CD4-positive, alpha-beta T cell treated with Interleukin-15 for 4 hours (primary cell): Measurements from ENCODE around the gene SORT1.
"Not testable (repeated sequence)": the region's sequence is repeated elsewhere in the genome, so short reads cannot be mapped to it uniquely, and the experiment has no call there.

Experiments used
- DNase-seq: peaks from one replicate; pipeline ENCODE4 v3.0.0-alpha.2; 2020; ENCODE audit warnings: low spot score

The SORT1 gene

DNA sequence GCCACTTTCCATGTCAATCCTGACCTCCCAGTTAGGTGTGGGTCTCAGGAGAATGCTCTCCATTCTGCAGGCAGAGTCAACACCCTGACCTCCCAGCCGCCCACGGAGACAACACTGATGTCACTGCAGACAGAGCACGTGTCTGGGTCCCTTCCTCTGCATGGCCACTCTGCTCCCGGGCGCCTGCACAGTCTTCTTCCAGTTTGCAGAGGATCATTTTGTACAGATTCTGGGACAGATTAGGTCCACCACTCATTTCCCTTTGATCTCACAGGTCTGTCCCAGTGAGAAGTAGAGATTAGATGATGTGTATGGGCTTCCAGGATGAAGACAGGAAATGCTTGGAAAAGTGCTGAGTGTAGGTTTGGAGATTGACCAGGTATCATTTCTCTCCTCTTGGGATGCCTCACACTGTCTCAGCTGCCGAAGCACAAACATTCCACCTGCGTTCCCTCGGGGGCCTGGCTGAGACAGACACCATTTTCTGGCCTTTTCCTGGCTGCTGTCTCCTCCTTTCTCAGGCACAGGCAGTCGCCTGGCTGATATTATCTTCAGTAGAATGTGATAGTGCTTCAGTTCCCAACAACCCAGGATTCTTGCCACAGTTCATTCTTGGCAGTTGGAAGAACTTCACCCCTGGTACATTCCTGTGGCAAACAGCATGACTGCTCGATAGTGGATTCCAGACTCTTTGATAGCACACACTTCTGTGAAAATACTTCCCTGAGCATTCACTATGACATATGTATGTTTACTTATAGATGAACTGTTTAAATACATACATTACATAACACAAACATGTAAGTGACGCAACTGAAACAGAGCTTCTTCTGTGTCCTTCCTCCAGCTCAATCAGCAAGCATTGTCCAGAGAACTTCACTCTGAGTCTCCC, 98.8 kb downstream of the SORT1 start:
- DNase-seq, result no peak

DNA sequence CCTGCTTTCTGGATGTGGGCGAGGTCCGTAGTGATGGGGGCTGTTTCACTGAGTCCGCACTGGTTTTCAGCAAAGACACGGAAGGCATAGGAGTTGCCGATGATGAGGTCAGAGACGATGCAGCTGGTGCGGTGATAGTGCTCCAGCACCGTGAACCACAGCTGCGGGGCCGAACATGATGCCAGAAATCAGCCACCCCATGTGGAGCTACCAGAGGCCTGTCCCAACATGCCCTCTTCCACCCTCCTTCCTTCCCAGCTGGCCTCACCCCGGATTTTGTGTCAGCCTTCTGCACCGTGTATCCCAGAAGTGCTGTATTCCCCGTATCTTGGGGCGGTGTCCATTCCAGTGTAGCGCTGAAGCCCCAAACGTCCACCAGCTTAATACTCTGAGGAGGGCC, 100.9 kb downstream of the SORT1 start:
- no peak for DNase-seq

DNA sequence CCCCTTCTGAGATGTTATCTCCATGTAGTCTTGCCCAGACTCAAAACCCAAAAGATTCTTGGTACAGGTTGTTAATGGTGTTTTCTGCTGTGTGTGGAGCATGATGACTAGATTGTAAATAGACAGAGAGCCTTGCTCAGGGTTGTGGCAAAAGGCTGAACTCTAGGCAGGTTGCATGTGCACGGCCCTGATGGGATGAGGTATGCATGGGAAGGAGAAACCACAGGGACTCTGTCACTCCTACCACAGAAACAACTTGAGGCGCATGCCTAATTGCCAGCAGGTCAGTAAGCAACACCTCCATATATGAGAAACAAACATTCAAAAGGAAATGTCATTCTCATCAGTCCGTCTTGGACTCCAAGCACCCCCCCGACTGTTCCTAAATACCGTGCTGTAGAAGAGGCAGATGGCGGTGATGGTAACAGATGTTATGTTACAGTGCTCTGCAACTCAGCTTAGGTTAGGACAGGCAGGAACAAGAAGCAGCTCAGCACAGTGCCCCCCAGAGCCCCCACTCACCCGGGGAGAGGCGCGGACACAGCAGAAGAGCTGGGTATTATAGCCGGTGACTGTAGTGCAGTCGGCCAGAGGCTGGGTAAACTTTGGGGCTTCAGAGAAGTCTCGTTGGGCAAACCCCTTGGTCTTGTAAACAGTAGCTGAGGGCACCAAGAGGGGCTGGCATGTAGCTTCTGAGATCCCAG, 101.9 kb downstream of the SORT1 start:
- DNase-seq, result no peak

DNA sequence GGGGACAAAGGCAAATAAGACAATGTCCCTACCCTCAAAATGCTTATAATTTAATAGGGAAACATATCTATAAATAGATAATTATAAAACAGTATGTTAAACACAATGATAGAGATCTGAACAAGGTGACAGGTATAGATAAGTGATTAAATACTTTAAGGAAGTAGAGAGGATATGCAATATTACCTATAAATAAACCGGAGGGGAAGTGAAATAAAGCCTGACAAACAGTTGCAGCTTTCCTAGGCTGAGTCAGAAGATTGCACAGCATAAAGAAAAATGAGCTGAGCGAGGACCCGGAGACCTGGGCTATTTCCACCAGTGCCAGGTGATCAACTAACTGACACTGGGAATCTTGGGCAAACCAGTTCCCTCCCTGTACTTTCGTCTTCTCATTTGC, 103.2 kb downstream of the SORT1 start:
- no peak for DNase-seq

DNA sequence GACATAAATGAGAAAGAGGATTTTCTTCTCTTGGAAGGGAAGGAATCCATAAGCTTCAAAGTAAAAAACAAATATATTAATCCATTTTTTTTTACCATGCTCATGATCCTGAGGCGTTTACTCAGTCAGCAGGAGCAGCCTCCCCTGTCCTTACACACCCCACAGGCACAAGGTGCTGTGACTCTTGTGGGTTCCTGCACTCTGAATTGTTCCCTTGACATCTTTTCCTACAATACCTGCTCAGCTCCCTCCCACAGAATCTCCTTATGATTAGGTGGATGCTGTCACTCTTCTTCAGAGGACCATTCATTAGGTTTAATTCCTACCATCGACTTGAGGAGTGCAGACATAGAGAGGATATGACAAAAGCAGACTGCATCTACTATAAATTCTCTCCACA, 104.7 kb downstream of the SORT1 start:
- no peak for DNase-seq

DNA sequence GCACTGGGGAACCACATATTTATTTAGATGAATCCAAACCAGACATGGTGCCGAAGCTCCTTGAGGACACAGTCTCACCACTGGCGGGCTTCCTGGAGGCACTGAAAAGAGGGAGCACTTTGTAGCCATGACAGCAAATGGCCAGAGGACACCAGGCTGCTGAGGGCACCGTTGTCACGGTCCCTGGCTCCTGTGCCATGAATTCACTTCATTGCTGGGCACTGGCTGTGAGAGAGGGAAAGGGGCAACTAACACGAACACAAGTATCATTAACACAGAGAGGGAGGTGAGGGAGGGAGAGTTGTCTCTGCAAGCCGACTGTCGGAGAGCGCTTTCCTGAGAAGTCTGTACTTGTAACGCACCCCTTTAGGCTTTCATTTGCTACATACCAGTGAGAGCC, 105.4 kb downstream of the SORT1 start:
- no peak for DNase-seq

DNA sequence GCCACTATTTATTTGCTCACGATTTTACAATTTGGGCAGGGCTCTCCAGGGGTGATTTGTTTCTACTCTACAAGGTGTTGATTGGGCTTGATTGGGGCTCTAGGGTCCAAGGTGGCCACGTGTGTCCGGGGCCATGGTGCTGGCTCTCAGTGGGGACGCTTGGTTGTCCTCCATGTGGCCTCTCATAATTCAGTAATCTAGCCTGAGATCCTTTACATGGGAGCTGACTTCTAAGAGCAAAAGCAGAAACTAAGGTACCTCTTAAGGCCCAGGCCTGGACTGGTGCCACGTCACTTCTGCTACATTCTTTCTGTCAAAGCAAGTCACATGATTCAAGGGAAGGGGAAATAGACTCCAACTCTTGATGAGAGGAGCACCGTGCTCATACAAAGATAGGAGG, 106.7 kb downstream of the SORT1 start:
- DNase-seq, result no peak

DNA sequence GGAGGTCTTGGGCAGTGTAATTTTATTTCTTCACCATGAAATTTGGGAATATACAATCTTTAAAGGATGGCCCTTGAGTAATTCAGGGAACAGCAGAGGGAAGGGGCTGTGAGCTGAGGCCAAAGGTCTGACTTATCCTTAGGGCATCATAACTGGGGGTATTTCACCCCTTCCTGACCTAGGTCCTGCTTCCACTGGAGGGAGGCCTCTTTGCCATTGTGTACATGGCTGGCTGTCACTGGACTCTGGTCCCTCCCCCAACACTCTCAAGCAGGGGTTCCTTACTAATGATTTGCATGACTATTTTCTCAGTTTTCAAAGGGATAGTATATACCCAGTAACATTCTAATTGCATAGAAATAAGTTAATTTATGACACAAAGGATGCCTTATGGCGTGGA, 107.6 kb downstream of the SORT1 start:
- DNase-seq, result no peak

DNA sequence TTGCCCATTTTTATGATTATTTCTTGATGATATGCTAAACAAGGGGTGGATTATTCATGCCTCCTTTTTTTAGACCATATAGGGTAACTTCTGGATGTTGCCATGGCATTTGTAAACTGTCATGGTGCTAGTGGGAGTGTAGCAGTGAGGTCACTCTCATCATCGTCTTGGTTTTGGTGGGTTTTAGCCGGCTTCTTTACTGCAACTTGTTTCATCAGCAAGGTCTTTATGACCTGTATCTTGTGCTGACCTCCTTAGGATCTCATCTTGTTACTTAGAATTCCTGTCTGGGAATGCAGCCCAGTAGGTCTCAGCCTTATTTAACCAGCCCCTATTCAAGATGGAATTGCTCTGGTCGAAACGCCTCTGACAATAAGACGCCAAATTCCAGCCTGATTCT, 111.0 kb downstream of the SORT1 start:
- DNase-seq, result not testable (repeated sequence)

DNA sequence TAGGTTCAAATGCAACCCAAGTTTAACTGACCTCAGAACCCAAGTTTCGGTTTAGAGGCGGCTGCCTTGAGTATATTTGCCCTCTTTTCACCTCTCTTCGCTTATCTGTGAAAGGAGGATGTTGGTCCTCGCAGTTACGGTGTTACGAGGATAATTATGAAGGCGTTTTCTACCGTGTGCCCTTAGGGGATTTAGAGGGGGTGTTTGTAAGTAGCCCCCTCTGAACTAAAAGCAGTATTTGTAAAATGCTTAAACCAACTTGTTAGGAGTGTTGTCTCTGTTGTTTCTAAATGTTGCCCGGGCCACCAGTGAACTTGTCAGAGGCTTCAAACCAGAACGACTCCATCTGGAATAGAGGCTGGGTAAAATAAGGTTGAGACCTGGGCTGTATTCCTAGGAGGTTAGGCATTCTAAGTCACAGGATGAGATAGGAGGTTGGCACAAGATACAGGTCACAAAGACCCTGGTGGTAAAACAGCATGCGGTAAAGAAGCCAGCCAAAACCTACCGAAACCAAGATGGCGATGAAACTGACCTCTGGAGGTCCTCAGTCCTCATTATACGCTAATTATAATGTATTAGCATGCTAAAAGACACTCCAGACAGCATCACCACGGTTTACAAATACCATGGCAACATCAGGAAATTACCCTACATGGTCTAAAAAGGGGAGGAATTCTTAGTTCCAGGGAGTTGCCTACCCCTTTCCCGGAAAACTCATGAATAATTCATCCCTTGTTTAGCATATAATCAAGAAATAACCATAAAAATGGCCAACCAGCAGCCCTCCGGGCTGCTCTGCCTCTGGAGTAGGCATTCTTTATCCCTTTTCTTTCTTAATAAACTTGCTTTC, 113.7 kb downstream of the SORT1 start:
- DNase-seq, result no peak

DNA sequence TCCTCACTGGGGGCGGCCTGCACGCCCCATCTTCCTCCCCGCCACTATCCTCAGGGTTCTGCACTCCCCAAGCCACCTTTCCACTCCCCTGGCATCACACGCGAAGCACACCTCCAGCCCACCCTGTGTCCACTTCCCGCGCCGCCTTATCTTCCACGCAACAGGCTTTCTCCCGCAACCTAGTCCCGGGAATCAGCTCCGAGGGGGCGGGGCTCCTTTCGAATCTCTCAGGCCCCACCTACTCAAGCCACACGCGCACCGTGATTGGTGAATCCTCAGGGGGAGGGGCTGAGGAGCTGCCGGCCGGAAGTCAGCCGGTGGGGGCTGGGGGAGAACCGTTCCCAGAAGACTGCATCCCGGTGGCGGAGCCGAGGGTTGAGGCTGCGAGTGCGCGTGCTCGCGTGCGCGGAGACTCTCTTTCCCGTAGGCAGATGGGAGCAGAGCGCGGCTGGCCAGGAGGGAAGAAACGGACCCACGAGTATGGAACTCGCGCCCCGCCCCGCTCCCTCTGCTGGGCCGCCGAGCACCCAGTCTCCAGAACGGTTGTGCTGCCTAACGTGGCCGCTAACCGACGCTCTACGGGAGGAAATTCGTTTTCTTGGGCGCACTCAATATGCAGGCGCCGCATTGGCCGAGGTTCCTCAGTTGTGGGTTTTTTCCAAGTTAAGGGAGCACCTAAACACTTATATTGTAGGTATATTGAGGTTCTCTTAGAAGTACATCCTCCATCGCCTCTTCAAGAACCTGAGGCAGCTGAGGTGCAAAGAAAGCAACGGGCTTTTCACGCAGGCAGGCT, 114.6 kb downstream of the SORT1 start, which contains the start of gene PSRC1:
PSRC1 (minus strand) TSS at position 194 of the 796 bp plus-strand sequence.
- DNase-seq, result peak; percentile 90

DNA sequence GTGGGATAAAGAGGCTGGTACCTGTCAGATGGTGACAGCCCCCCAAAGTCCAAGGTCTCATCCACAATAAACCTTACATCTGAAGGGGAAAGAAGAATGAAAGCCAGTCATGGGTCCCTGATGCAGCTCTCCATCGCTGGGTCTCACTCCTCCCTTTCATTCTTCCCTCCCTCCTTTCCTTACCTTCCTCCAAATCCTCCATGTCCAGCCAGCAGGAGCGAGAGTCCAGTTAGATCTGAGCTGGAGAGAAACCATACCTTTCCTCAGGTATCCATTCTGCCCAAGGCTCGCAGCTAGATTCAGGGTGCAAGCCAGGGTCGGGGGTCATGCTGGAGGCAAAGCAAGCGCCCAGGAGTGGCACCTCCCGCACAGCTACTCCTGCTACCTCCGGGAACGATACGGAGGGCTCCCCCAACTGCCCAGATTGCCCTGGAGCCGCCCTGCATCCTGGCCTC, 115.2 kb downstream of the SORT1 start:
- DNase-seq, result no peak

DNA sequence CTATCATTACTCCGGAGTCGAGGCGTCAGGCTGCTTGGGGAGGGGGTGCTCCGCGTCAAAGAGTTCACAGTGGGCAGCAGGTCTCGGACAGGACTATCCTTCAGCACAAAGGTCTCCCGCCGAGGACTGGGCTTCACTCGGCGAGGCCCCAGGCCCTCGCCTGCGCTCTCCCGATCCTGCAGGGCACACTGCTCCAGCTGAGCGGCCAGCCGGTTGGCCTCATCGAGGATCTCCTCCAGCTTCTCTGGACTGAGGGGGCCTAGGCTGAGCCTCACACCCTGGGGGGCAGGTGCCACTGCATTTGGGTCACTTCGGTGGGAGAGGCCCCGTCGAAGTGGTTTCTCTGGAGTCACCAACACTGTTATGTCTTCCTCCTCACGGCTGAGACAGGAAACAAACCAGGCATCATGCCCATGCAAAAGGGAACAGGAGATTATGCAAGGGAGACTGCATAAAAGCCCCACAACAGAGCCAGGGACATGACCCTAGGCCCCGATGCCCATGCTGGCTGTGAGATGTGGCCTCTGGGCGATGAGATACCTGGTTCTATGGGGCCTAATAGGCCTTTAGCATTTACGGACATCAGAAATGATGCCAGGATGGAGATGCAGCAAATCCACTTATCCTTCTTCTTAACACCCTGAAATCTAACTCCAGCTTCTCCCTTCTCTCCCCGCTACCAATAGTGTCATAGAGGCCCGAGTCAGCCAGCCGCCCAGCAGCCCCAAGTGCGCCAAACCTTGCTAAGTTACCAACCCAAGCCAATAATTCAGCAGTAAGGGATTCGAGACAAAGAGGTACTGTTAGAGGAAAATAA, 115.8 kb downstream of the SORT1 start:
- no peak for DNase-seq

DNA sequence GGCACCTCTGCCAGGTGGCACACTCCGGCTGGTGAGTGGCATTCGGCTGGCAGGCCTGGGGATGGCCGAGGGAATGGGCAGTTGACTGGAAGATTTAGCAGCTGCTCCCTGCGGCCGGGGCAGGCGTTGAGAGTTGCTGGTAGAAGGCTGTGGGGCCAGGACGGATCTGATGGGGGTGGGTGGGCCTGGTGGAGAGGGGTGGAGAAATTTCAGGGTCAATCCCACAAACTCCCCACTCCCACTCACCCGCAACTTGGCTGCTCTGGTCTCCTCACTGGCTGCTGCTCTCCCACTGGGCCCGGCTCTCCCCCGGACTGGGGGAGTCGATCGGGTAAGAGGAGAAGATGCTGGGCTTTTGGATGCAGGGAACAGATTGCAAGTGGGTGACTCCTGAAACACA, 116.9 kb downstream of the SORT1 start:
- no peak for DNase-seq

DNA sequence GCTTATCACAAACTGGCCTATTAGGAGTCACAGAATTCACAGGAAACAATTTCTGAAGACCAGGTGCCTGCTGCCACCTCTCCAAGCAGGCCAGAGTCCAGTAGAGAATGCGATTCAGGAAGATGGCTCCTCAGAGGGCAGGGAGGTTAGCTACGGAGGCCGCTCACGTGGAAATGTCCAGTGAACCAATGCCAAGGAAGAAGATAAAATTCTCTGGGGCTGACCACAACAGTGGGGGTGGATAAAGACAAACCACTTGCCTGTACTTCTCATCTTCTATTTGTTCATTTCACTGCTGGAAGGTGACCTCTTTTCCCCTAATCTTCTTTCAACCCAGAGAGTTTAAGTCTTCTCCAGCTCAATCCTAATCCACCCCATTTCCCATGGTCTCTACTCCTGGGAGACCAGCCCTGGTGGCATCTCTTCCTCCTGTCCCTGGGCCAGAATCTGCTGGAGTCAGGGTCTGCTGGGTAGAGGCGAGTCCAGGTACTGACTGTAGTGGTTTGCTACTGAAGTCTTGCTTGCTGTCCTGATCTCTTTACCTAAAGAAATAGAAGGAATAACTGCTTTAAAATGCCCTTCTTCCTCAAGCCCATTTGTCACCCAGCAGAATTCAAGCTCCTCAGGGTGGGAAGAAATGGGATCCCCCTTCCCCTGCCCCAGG, 118.0 kb downstream of the SORT1 start:
- DNase-seq, result no peak

DNA sequence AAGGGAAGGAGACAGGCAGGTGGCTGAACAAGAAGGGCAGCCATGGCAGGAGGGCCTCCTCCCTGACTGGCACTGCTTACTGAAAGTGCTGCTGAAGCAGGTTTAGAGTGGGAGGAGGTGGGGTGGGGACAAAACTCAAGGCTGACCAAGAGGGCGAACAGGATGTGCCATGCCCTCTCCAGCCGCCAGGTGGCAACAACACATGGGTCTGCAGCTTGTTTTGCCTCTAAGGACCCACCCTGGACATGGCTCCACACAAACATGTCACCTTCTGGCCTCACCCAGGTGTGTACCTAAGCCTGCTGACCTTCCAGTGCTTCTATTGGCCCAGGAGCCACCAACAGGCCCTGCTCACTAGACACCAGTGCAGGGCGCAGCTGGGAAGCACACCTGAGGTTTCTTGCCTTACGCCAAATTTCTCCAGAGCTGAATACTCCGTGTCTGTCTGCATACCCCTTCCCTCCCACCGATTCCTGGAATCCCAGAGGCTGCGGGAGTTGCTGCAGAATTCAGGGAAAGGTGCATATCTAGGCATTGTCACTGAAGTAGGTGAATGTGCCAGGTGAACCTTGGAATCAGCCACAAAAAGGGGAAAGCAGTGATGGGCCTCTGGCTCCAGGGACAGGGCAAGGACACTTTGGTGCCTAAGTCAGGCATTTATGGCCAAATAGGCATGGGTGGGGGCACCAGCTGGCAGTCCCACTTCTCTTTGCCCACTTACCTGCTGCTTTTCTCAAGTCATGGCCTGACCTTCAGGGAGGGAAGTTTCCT, 120.1 kb downstream of the SORT1 start:
- peak; percentile 55 for DNase-seq

DNA sequence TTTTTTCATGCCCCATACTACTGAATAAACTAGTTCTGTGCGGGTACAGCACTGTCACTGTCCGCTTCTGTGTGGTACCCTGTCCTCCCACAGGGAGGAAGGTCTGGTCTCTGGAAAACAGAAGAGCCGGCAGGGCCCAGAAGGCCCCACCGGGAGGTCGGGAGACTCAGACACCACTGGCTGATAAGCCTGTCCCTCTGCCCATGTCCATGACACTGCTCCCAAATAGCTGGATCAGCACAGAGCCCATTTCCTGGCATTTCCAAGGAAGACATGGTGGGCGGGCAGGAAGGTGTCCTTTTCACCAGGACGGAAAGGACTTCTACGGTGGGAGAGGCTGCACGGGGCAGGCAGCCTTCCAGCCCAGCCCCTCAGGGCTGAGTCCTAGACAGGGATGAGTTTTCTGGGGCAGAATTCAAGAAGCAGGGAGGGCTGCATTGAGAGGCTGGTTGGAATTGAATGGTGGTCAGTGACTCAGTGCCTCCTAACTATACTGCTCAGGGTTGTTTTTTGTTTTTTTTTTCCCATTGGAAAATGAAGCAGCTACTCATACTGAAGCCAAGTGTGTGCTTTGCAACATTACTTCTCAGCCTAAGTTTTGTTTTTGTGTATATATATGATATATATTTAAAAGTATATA, 121.9 kb downstream of the SORT1 start:
- DNase-seq, result no peak

DNA sequence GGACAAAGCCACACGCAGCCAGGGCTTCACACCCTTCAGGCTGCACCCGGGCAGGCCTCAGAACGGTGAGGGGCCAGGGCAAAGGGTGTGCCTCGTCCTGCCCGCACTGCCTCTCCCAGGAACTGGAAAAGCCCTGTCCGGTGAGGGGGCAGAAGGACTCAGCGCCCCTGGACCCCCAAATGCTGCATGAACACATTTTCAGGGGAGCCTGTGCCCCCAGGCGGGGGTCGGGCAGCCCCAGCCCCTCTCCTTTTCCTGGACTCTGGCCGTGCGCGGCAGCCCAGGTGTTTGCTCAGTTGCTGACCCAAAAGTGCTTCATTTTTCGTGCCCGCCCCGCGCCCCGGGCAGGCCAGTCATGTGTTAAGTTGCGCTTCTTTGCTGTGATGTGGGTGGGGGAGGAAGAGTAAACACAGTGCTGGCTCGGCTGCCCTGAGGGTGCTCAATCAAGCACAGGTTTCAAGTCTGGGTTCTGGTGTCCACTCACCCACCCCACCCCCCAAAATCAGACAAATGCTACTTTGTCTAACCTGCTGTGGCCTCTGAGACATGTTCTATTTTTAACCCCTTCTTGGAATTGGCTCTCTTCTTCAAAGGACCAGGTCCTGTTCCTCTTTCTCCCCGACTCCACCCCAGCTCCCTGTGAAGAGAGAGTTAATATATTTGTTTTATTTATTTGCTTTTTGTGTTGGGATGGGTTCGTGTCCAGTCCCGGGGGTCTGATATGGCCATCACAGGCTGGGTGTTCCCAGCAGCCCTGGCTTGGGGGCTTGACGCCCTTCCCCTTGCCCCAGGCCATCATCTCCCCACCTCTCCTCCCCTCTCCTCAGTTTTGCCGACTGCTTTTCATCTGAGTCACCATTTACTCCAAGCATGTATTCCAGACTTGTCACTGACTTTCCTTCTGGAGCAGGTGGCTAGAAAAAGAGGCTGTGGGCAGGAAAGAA, 122.9 kb downstream of the SORT1 start:
- DNase-seq, result no peak
